Natural killer cell (primary cell): Measurements from ENCODE around the gene CHST2. TPM values are rescaled to one million over a fixed set of nuclear protein-coding genes. Genes with fewer than 3 reads are reported as not detected.

Experiments
- ATAC-seq, 3 donors: fragments of 150-1000 bp in 2 of 3; fragments of 200-7000 bp in 1 of 3; cut with Tn5 transposase; 1 replicate in 1 of 3; 2 replicates in 2 of 3; pipeline ENCODE4 v1.10.0; 2021; ENCODE audit warnings: mild to moderate bottlenecking in 2 of 3, moderate library complexity in 2 of 3
- DNase-seq, 2 donors: peaks; one replicate each; pipeline versions ENCODE4 v3.0.0 to v3.0.0-alpha.2; 2013 to 2021; ENCODE audit warnings: mixed read lengths in 1 of 2
- H3K27ac ChIP-seq: one replicate; pipeline ENCODE4 v1.5.1; 2013; ENCODE audit warnings: mild to moderate bottlenecking, low read length
- H3K27me3 ChIP-seq: one replicate; pipeline ENCODE4 v1.6.1; 2013; ENCODE audit warnings: low read length; ENCODE audit not compliant: control insufficient read depth, insufficient read depth
- H3K36me3 ChIP-seq: one replicate; pipeline ENCODE4 v1.6.1; 2013; ENCODE audit warnings: low read length; ENCODE audit not compliant: control insufficient read depth, insufficient read depth
- H3K4me1 ChIP-seq: one replicate; pipeline ENCODE4 v1.6.1; 2013; ENCODE audit warnings: low read length; ENCODE audit not compliant: control insufficient read depth, insufficient read depth
- H3K4me3 ChIP-seq: one replicate; pipeline ENCODE4 v1.5.1; 2013; ENCODE audit warnings: low read length
- H3K9me3 ChIP-seq: one replicate; pipeline ENCODE4 v1.6.1; 2013; ENCODE audit warnings: low read length; ENCODE audit not compliant: control insufficient read depth, insufficient read depth
- H3K27ac Mint-ChIP-seq, 2 donors: one replicate each; pipeline ENCODE4 v1.8.0; 2022; ENCODE audit warnings: mild to moderate bottlenecking in 2 of 2, mixed read lengths in 2 of 2, moderate library complexity in 1 of 2
- H3K27me3 Mint-ChIP-seq, 2 donors: one replicate each; pipeline ENCODE4 v1.8.0; 2022; ENCODE audit warnings: low read depth in 2 of 2, mixed read lengths in 2 of 2
- H3K36me3 Mint-ChIP-seq: one replicate; pipeline ENCODE4 v1.8.0; 2022; ENCODE audit warnings: mixed read lengths
- H3K4me1 Mint-ChIP-seq, 2 donors: one replicate each; pipeline ENCODE4 v1.8.0; 2022; ENCODE audit warnings: mixed read lengths in 2 of 2
- H3K4me3 Mint-ChIP-seq: one replicate; pipeline ENCODE4 v1.8.0; 2022; ENCODE audit warnings: mild to moderate bottlenecking, moderate library complexity, mixed read lengths
- H3K9me3 Mint-ChIP-seq, 2 donors: one replicate each; pipeline ENCODE4 v1.8.0; 2022; ENCODE audit warnings: mixed read lengths in 2 of 2
- CTCF ChIP-seq: fragments of 200-600 bp; IDR thresholded peaks from one replicate; pipeline ENCODE4 v1.8.0; 2022; ENCODE audit warnings: antibody characterized with exemption
- WGBS: methylation state at CpG from one replicate; pipeline ENCODE4 v1.1.7; 2013; ENCODE audit warnings: missing lambda C conversion rate; ENCODE audit not compliant: insufficient coverage; 5-methylcytosine and 5-hydroxymethylcytosine counted together
- intact Hi-C: fragments of 100-400 bp; cut with micrococcal nuclease; formaldehyde crosslinking; loops from one replicate; pipeline ENCODE4 v1.14.2; 2022
- total RNA-seq, 4 donors: library from RNA; stranded (reverse); fragments of 120-200 nt in 1 of 4; gene quantifications; one replicate each; pipeline versions ENCODE4 v1.2.3 to v1.2.4, GENCODE V29; 2013 to 2022

CHST2 gene
- total RNA-seq, 3 donors from 2014 or later (not counting 1 experiment from before 2014, with no cell fraction given), result 74.6 to 113 (median 95.4) TPM

- no peak overlapping the region for H3K4me3 Mint-ChIP-seq
- Histone ChIP-seq H3K27ac (no peak overlapping the region), H3K4me3 (no peak overlapping the region), H3K4me1 (no peaks in the 10 kb centered on the region), H3K9me3 (no peaks in the 10 kb centered on the region), H3K27me3 (no peaks in the 10 kb centered on the region), H3K36me3 (no peaks in the 10 kb centered on the region)
- no peak overlapping the region for H3K27ac Mint-ChIP-seq
- no peaks in the 10 kb centered on the region for H3K36me3 Mint-ChIP-seq
- H3K4me1 Mint-ChIP-seq, result no peaks in the 10 kb centered on the region
- WGBS, result 93% methylated on average over 9 of the region's 9 CpGs
- no peak for TF ChIP-seq CTCF
- ATAC-seq (no peak), DNase-seq (no peak)
- H3K9me3 Mint-ChIP-seq, result no peaks in the 10 kb centered on the region
- H3K27me3 Mint-ChIP-seq, result peaks cover 5 to 8% of the 10 kb centered on the region in 2 donors
- intact Hi-C loops, result no loop called here
Observed at GRCh38 chr3:143090976-143091837, 28.4 kb upstream of the CHST2 start.

- no peaks in the 10 kb centered on the region for H3K27me3 ChIP-seq
- no peak overlapping the region for H3K27ac ChIP-seq
- Mint-ChIP-seq H3K36me3 (no peaks in the 10 kb centered on the region), H3K9me3 (no peaks in the 10 kb centered on the region), H3K27me3 (peaks cover 5 to 8% of the 10 kb centered on the region in 2 donors), H3K4me3 (no peak overlapping the region), H3K27ac (no peak overlapping the region), H3K4me1 (no peaks in the 10 kb centered on the region)
- whole genome bisulfite sequencing, result 88% methylated on average over 1 of the region's 1 CpG
- no peak overlapping the region for H3K4me3 ChIP-seq
- H3K36me3 ChIP-seq, result no peaks in the 10 kb centered on the region
- intact Hi-C loops, result no loop called here
- no peak for TF ChIP-seq CTCF
- DNase-seq (no peak), ATAC-seq (no peak)
- H3K9me3 ChIP-seq, result no peaks in the 10 kb centered on the region
- H3K4me1 ChIP-seq, result no peaks in the 10 kb centered on the region
Observed at GRCh38 chr3:143092191-143092590, 27.4 kb upstream of the CHST2 start.

- no peak overlapping the region for H3K27ac Mint-ChIP-seq
- H3K4me1 Mint-ChIP-seq, result no peaks in the 10 kb centered on the region
- no peaks in the 10 kb centered on the region for H3K36me3 ChIP-seq
- no peaks in the 10 kb centered on the region for H3K27me3 ChIP-seq
- peaks cover 2 to 23% of the 10 kb centered on the region in 2 donors for H3K27me3 Mint-ChIP-seq
- no peak for DNase-seq
- intact Hi-C loops, result no loop called here
- ATAC-seq, result no peak
- no peaks in the 10 kb centered on the region for H3K4me1 ChIP-seq
- H3K9me3 Mint-ChIP-seq, result no peaks in the 10 kb centered on the region
- H3K36me3 Mint-ChIP-seq, result no peaks in the 10 kb centered on the region
- WGBS, result 98% methylated on average over 2 of the region's 2 CpGs
- no peaks in the 10 kb centered on the region for H3K9me3 ChIP-seq
- no peak overlapping the region for H3K27ac ChIP-seq
- H3K4me3 ChIP-seq, result no peak overlapping the region
- TF ChIP-seq CTCF, result no peak
- no peak overlapping the region for H3K4me3 Mint-ChIP-seq
Observed at GRCh38 chr3:143095813-143096212, 23.8 kb upstream of the CHST2 start.
